Type B pancreatic cell (in vitro differentiated cells): ENCODE results near the gene PLPPR3. TPM values are rescaled to one million over a fixed set of nuclear protein-coding genes. Genes with fewer than 3 reads are reported as not detected.

ENCODE experiments used
- DNase-seq: peaks from one replicate; pipeline ENCODE4 v3.0.0; 2021; ENCODE audit warnings: mixed read lengths; ENCODE audit not compliant: unreplicated experiment; ENCODE audit errors: extremely low spot score
- H3K27ac Mint-ChIP-seq: 2 replicates; pipeline ENCODE4 v1.8.0; 2021; ENCODE audit warnings: mild to moderate bottlenecking, mixed read lengths
- H3K27me3 Mint-ChIP-seq: 2 replicates; pipeline ENCODE4 v1.8.0; 2021; ENCODE audit warnings: mixed read lengths
- H3K36me3 Mint-ChIP-seq: 2 replicates; pipeline ENCODE4 v1.8.0; 2021; ENCODE audit warnings: mixed read lengths
- H3K4me1 Mint-ChIP-seq: one replicate; pipeline ENCODE4 v1.8.0; 2021; ENCODE audit warnings: mixed read lengths; ENCODE audit not compliant: unreplicated experiment
- H3K4me3 Mint-ChIP-seq: 2 replicates; pipeline ENCODE4 v1.8.0; 2021; ENCODE audit warnings: mild to moderate bottlenecking, mixed read lengths
- H3K9me3 Mint-ChIP-seq: 2 replicates; pipeline ENCODE4 v1.8.0; 2021; ENCODE audit warnings: mixed read lengths
- microRNA-seq: library from miRNA; unstranded; fragments of <30 nt; microRNA quantifications from one replicate; pipeline ENCODE4, GENCODE V29; 2020
- total RNA-seq: library from RNA; stranded (reverse); gene quantifications from 2 replicates; pipeline ENCODE4 v1.2.1, GENCODE V29; 2021; ENCODE audit warnings: low replicate concordance
- TF ChIP-seq, protein P1 (sequence below): fragments of 200-600 bp; sonication (generic); conservative IDR thresholded peaks from 2 replicates; pipeline ENCODE4 v1.5.0; 2021; ENCODE audit warnings: antibody characterized with exemption, mild to moderate bottlenecking

The PLPPR3 gene
- total RNA-seq, 1 donor from 2014 or later: 29.2 TPM

GRCh38 chr19:763181-763580 lies 58.6 kb downstream of the PLPPR3 start:
- TF ChIP-seq, protein P1, sequence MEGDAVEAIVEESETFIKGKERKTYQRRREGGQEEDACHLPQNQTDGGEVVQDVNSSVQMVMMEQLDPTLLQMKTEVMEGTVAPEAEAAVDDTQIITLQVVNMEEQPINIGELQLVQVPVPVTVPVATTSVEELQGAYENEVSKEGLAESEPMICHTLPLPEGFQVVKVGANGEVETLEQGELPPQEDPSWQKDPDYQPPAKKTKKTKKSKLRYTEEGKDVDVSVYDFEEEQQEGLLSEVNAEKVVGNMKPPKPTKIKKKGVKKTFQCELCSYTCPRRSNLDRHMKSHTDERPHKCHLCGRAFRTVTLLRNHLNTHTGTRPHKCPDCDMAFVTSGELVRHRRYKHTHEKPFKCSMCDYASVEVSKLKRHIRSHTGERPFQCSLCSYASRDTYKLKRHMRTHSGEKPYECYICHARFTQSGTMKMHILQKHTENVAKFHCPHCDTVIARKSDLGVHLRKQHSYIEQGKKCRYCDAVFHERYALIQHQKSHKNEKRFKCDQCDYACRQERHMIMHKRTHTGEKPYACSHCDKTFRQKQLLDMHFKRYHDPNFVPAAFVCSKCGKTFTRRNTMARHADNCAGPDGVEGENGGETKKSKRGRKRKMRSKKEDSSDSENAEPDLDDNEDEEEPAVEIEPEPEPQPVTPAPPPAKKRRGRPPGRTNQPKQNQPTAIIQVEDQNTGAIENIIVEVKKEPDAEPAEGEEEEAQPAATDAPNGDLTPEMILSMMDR: no peak
- peaks cover 3% of the 10 kb centered on the region for H3K4me1 Mint-ChIP-seq
- DNase-seq: no peak
- H3K4me3 Mint-ChIP-seq: no peak overlapping the region
- H3K27me3 Mint-ChIP-seq: no peaks in the 10 kb centered on the region
- no peaks in the 10 kb centered on the region for H3K36me3 Mint-ChIP-seq
- no peak overlapping the region for H3K27ac Mint-ChIP-seq
- no peaks in the 10 kb centered on the region for H3K9me3 Mint-ChIP-seq

Small RNA genes lying within 50 kb of the gene (microRNA-seq; reads per million reads assigned to microRNA genes)
- gene MIR3187 (19.6 reads per million, percentile 43 among the genes with 10 or more reads in this experiment), gene MIR4745 (35.3 reads per million, percentile 51 among the genes with 10 or more reads in this experiment)

Other genes starting within 250 kb of the PLPPR3 start
- gene BSG, start 249.4 kb downstream of the PLPPR3 start, total RNA-seq: 497 and 522 TPM in 2 replicates
- 1.4 and 1.9 TPM in 2 replicates for gene HCN2, start 232.1 kb downstream of the PLPPR3 start, total RNA-seq
- gene POLRMT, start 188.4 kb downstream of the PLPPR3 start, total RNA-seq: 52.2 and 59.8 TPM in 2 replicates
- gene FGF22, start 182.1 kb downstream of the PLPPR3 start, total RNA-seq: not detected in 2 replicates
- gene RNF126, start 158.7 kb downstream of the PLPPR3 start, total RNA-seq: 38.1 and 41.3 TPM in 2 replicates
- gene FSTL3, start 145.6 kb downstream of the PLPPR3 start, total RNA-seq: 9.3 and 11.0 TPM in 2 replicates
- gene PRSS57, start 126.5 kb downstream of the PLPPR3 start, total RNA-seq: not detected in 2 replicates
- gene PALM, start 113.0 kb downstream of the PLPPR3 start, total RNA-seq: 63.3 and 64.1 TPM in 2 replicates
- 9.4 and 20.8 TPM in 2 replicates for gene MISP, start 70.8 kb downstream of the PLPPR3 start, total RNA-seq
- 416 and 496 TPM in 2 replicates for gene PTBP1, start 24.5 kb downstream of the PLPPR3 start, total RNA-seq
- 0.41 TPM in 1 of 2 replicates, not detected in the other for gene AZU1, start 5.9 kb upstream of the PLPPR3 start, total RNA-seq
- gene PRTN3, start 19.0 kb upstream of the PLPPR3 start, total RNA-seq: 0.45 TPM in 1 of 2 replicates, not detected in the other
- gene ELANE, start 30.3 kb upstream of the PLPPR3 start, total RNA-seq: not detected in 2 replicates
- 5.5 and 11.3 TPM in 2 replicates for gene CFD, start 37.7 kb upstream of the PLPPR3 start, total RNA-seq
- 59.6 and 74.2 TPM in 2 replicates for gene MED16, start 71.2 kb upstream of the PLPPR3 start, total RNA-seq
- not detected in 2 replicates for gene RNU6-9, start 71.5 kb upstream of the PLPPR3 start, total RNA-seq
- 48.8 and 56.7 TPM in 2 replicates for gene R3HDM4, start 91.3 kb upstream of the PLPPR3 start, total RNA-seq
- gene KISS1R, start 95.4 kb upstream of the PLPPR3 start, total RNA-seq: 1.2 and 2.2 TPM in 2 replicates
- 83.0 and 124 TPM in 2 replicates for gene ARID3A, start 104.1 kb upstream of the PLPPR3 start, total RNA-seq
- gene WDR18, start 162.4 kb upstream of the PLPPR3 start, total RNA-seq: 59.5 and 65.4 TPM in 2 replicates
- 0.65 and 1.00 TPM in 2 replicates for gene GRIN3B, start 178.5 kb upstream of the PLPPR3 start, total RNA-seq
- 157 and 173 TPM in 2 replicates for gene TMEM259, start 199.2 kb upstream of the PLPPR3 start, total RNA-seq
- not detected in 2 replicates for gene RNU6-2, start 199.6 kb upstream of the PLPPR3 start, total RNA-seq
- gene CNN2, start 204.7 kb upstream of the PLPPR3 start, total RNA-seq: 276 and 279 TPM in 2 replicates
- 23.9 and 26.1 TPM in 2 replicates for gene ABCA7, start 218.2 kb upstream of the PLPPR3 start, total RNA-seq
- 2.6 and 4.5 TPM in 2 replicates for gene ARHGAP45, start 245.2 kb upstream of the PLPPR3 start, total RNA-seq